Measurements from ENCODE around the gene ITGA8.

GRCh38 chr10:15723803-15724202, 4.1 kb upstream of the ITGA8 start:
- TF ChIP-seq SUZ12 (IDR thresholded peaks at IDR 0.05; ENCODE audit: extremely low read depth, insufficient read depth, insufficient read length) = no peak
- no peak for TF ChIP-seq YY1 (IDR thresholded peaks at IDR 0.05; ENCODE audit: insufficient read depth, insufficient read length)
- TF ChIP-seq ZNF274 (IDR thresholded peaks at IDR 0.05; ENCODE audit: low read depth, low read length) = no peak

All from NT2/D1 (cell line).